Dermis blood vessel endothelial cell (primary cell): ENCODE measurements around the gene TERC. TPM values are rescaled to one million over a fixed set of nuclear protein-coding genes. Genes with fewer than 3 reads are reported as not detected.
"Not testable (repeated sequence)": the region's sequence is repeated elsewhere in the genome, so short reads cannot be mapped to it uniquely, and the experiment has no call there.

Experiments used
- DNase-seq: peaks from one replicate; pipeline ENCODE4 v3.0.0; 2010
- total RNA-seq: library from RNA; depleted of rRNA; stranded (reverse); fragments of >200 nt; gene quantifications from 2 replicates; pipeline ENCODE4 v1.2.3, GENCODE V29; 2014

The TERC gene
- total RNA-seq, 1 donor from 2014 or later, result 446 TPM

DNA sequence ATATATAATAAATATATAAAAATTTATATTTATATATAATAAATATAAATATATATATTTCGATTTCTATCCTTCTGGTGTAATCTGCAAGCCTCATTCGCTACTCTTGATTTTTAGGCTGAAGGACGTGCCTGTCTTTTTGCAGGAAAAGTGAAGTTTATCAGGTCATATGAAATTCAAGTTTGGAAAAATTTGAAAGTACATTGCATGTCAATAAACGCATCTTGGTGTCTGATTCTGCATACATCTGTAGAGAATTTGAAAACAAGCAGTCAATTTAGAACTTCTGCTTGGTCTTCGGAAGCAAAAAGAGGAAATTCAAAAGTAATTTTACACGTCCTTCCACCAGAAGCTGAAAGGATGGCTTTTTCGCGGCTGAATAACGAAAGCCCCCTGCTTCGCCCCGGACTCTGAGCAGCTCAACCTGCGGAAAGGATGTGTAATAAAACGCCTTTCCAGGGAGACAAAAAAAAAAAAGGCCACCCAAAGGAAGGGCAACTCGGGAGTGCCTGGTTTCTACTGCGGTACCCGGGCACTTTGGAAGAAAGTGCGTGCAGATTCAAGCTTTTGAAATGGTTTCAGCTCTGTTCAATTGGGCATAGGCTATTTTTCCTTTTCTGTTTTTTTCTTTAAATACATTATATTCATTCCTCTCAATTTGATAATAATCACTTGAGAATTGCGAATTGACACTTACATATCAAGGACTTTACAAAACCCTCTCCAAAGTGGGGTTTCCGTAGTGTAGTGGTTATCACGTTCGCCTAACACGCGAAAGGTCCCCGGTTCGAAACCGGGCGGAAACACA lies 6.8 kb upstream of the TERC start:
- peak; percentile 86 for DNase-seq

DNA sequence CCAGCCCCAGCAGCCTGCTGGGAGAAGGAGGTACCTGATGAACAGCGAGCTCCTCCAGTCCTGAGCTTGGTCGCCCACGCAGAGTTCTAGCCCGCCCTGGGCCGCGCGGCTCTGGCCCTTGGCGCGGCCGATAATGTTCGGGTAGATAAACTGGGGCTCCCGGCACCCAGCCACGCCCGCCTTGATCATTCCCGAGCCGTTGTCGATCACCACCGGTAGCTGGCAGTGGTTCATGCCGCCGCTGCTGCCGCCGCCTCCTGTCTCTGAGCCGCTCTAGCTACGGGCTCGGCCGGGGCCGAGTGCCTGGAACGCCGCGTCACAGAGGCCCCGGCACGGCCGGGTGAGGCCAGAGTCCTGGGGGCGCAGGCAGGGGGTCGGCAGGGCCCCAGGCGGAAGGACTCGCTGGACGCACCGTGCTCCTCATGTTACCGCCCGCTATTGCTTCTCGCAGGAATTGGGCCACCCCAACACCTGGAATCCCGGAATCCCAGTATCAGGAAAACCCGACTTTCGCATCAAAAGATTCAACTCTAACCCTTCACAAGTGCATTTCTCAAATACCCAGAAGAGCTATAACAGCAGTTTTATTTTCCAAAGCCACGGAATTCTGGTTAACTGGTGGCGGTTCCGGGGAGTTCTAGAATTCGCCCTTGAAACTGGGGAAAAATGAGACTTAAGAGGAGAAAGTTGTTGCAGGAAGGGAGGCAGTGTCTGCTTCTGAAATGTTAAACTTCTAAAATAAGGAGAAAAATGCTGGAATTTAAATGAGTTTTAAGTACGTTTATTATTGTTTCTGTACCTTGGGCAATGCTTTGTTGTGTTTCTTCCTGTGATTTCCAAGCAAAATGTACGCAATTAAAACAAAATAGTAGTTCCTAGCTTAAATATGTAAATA lies 4.7 kb upstream of the TERC start, which contains the start of gene ACTRT3:
Gene ACTRT3, minus strand, starts transcription at position 275 of the 895 bp plus-strand sequence. Its CDS starts 41 bp downstream, at position 234.
- peak; percentile 63 for DNase-seq

- DNase-seq, result peak; percentile 68
Measured at GRCh38 chr3:169764312-169764881, 463 bp downstream of the TERC start.

DNA sequence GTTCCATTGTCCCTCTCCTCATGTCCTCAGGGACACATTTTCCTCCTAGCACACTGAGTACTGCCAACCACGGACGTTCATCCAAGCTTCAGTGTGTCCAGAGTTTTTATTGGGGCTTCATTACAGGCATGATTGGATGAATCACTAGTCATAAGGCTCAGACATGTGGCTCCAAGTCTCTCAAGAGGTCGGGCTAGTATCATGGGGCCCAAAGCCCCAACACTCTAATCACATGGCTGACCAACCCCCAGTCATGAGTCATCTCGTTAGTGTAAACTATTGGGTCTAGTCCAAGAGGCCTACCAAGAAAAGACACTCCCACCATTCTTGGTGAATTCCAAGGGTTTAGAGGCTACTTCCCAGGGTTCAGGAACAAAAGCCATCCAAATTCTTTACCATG lies 4.4 kb downstream of the TERC start:
- peak; percentile 27 for DNase-seq

DNA sequence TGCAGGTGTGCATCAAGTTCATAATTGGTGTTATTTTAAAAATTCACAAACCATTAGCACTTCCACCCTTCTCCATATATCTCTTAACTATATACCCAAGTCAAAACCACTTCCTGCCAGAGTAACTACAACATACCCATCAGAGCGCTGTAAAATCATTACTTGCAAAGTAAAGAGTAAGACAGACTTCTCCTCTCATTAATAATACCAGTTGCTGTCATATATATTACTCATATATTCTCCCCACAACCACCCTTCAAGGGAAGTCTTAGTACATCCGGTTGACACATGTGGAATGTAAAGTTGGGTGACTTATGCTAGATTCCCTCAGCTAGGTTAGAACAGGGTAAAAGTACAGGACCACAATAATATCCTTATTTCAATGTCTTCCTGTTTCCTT lies 5.6 kb downstream of the TERC start:
- peak; percentile 65 for DNase-seq

DNA sequence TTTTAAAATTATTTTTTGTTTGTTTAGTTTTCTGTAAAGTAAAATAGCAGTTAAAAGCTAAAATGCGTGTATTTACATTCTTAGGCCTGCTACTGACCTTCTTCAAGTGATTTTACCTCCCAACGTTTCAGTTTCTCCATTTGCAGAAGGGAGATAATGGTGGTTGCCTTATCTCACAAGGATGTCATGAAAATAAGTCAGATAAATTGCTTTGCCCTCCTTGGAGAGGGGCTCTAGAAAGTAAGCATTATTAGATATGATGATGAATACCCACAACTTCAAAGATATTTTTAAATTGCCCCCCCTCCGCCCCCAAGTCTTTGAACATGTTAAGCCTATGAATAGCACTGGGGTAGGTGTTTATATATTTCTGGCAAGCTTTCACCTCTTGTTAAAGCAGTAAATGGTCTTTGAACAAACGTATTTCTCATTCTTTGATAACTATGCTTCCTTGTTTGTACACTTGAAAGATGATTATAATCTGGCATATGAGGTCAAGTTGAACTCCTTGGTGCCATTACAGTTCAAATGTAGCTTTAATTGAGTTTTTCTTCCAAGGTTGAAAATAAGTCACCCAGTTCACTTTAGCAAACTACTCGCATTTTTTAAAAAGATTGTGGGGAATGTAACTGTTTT lies 6.4 kb downstream of the TERC start:
- no peak for DNase-seq

- DNase-seq, result no peak
Measured at GRCh38 chr3:169755488-169755887, 9.4 kb downstream of the TERC start.

GRCh38 chr3:169754711-169755110 lies 10.1 kb downstream of the TERC start:
- DNase-seq, result no peak

GRCh38 chr3:169751875-169752274 lies 13.0 kb downstream of the TERC start:
- no peak for DNase-seq

DNA sequence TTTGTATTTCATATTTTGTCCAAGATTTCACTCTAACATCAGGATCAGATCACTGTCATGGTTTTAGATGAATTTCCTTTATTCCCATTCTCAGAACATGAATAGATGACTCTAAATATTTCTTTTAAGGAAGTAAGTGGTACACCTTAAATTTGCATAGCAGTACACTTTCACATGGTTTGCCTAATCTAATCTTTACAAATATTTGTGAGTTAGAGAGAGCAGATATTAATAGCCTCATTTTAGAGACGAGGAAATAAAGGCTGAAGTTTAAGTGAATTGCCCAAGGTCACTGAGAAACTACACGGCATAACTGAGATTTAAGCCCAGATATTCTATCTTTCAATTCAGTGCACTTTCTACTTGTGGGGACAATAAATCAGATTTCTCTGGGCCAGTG lies 14.2 kb downstream of the TERC start:
- no peak for DNase-seq

DNA sequence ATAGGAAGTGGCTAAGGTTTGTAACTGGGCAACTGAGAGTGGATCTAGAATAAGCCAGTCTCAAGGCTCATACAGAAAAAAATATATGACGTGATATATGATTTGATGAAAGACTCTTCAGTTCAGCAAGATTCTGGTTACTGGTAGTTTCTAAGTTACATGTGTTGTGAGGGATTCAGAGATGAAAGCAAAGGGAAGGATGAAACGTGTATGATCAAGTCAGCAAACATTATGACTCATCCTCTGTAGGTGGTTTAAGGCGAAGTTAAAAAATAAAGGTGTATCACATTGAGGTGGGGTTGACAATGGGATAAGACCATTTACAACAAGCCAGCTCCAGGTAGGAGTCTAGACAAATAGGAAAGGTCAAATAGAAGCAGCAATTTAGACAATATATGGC lies 16.2 kb downstream of the TERC start:
- no peak for DNase-seq

DNA sequence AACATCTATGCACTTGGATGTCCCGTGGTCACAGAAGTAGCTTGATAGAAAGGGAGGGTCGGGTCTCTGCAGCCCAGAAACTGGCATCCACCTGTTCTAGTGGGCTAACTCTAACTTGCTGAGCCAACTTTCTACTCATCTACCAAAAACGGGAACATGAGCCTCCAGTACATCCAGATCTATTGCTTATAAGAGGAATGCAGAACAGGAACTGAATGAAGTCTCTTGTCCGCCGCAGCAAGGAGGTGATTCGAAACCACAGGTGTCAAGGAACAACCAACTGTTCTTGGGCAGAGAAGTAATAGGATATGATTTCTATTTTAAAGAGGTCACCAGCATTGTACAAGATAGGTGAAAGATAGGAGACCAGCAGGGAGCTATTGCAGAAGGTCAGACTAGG lies 17.9 kb downstream of the TERC start:
- no peak for DNase-seq

- peak; percentile 61 for DNase-seq
Measured at GRCh38 chr3:169744366-169745054, 20.4 kb downstream of the TERC start.

- DNase-seq, result no peak
Measured at GRCh38 chr3:169739067-169739466, 25.8 kb downstream of the TERC start.

GRCh38 chr3:169731857-169732256 lies 33.0 kb downstream of the TERC start:
- DNase-seq, result not testable (repeated sequence)

DNA sequence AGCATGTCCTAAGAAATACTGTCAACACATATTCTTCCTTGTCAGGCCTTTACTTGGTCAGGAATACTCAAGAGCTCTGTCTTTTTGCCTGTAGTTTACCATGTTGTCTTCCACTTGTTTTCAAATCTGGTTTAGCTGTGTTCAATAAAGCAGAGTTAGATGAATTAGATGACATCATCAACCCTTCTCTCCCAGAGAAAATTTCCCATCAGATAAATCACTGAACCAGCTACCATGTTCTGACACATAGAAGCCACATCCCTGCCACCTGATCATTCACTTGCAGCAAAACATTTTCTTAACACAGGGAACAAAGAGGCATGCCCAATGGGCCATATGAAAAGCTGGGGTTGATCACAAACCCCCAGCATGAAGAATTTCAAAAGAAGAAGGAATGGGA lies 42.1 kb downstream of the TERC start:
- no peak for DNase-seq

DNA sequence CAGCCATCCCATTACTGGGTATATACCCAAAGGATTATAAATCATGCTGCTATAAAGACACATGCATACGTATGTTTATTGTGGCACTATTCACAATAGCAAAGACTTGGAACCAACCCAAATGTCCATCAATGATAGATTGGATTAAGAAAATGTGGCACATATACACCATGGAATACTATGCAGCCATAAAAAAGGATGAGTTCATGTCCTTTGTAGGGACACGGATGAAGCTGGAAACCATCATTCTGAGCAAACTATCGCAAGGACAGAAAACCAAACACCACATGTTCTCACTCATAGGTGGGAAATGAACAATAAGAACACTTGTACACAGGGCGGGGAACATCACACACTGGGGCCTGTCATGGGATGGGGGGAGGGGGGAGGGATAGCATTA lies 46.4 kb downstream of the TERC start:
- not testable (repeated sequence) for DNase-seq

Other genes starting within 250 kb of the TERC start
- gene MECOM, start 101.3 kb downstream of the TERC start, total RNA-seq, result 54.3 and 76.4 TPM in 2 replicates
- gene ACTRT3, start 4.5 kb upstream of the TERC start, total RNA-seq, result 3.6 and 4.7 TPM in 2 replicates
- gene MYNN, start 8.3 kb upstream of the TERC start, total RNA-seq, result 20.1 and 26.9 TPM in 2 replicates
- gene LRRIQ4, start 47.8 kb upstream of the TERC start, total RNA-seq, result not detected in 2 replicates
- 0.34 and 1.9 TPM in 2 replicates for gene LRRC34, start 47.8 kb upstream of the TERC start, total RNA-seq
- not detected in 2 replicates for gene LRRC31, start 104.9 kb upstream of the TERC start, total RNA-seq
- not detected in 2 replicates for gene SAMD7, start 146.5 kb upstream of the TERC start, total RNA-seq
- 46.8 and 60.7 TPM in 2 replicates for gene SEC62, start 201.7 kb upstream of the TERC start, total RNA-seq